Measurements from ENCODE around the gene CABP7. TPM values are rescaled to one million over a fixed set of nuclear protein-coding genes. Genes with fewer than 3 reads are reported as not detected.

CABP7 gene
- total RNA-seq, 2 experiments from 2014 or later: not detected

DNA sequence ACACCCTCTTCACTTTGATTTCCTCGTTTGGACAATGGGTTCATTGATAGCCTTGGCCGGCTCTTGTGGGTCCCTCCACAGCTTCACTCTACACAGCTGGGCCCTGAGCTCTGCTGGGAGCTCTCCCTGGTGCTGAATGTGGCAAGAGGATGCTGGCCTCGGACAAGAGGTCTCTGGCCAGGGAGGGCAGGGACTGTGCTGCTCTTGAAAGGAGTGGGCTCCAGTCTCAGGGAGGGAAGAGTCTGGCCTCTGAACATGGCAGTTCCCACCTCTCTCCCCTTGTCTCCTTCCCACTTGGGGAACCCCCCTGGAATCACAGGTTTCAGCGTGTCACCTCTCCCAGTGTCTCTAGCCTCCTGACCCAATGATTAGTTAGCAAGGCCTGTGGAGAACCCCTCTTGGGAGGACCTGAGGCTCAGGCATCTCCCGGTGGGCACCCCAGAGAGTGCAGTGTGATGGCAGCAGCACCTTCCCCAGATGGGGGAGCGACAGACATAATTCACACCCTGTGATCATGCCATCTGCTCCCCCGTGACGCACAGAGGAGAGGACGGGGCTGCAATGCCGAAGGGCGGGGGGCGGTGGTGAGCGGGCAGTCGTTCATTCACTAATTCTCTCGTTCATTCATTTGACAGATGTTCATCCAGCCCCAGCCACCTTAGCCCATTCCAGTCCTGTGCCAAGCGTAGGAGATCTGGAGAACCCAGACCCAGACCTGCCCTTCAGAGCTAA is 2.8 kb upstream of the CABP7 start:
- ATAC-seq (peak; percentile 61), DNase-seq (peak; percentile 65)
- Mint-ChIP-seq H3K4me3 (no peak overlapping the region), H3K4me1 (ENCODE audit: low read depth) (peaks cover 1% of the 10 kb centered on the region), H3K27me3 (ENCODE audit: low read depth) (peaks cover 37% of the 10 kb centered on the region), H3K9me3 (ENCODE audit: insufficient read depth) (no peaks in the 10 kb centered on the region), H3K27ac (no peak overlapping the region), H3K36me3 (ENCODE audit: low read depth) (no peaks in the 10 kb centered on the region)
- CTCF ChIA-PET: interaction anchor here (0.9 kb wide), 1 partner anchor 288 kb away, joined by 3 read pairs; no protein-coding TSS in a partner anchor
- POLR2A ChIA-PET: interaction anchor here (0.6 kb wide), 2 partner anchors 47 to 896 kb away, joined by 3 read pairs; no protein-coding TSS in a partner anchor

DNA sequence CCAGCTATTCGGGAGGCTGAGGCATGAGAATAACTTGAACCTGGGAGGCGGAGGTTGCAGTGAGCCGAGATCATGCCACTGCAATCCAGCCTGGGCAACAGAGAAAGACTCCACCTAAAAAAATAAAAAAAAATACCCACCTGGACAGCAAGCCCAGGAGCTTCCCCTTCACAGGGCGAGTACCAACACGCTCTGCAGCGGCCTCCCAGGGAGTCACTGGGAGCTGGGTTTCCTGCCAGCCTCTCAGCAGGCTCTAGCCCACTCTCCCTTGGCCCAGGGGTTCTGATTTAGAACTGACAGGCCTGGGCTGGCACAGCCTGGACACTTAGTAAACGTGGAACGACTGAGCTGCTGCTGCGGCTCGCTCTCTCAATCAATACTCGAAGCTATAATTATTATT is 2.0 kb upstream of the CABP7 start:
- H3K9me3 Mint-ChIP-seq (ENCODE audit: insufficient read depth): no peaks in the 10 kb centered on the region
- CTCF ChIA-PET: interaction anchor here (0.8 to 1.2 kb wide), 2 partner anchors 92 to 371 kb away, joined by 3 to 7 read pairs; no protein-coding TSS in a partner anchor
- peaks cover 1% of the 10 kb centered on the region for H3K4me1 Mint-ChIP-seq (ENCODE audit: low read depth)
- no peaks in the 10 kb centered on the region for H3K36me3 Mint-ChIP-seq (ENCODE audit: low read depth)
- no peak overlapping the region for H3K4me3 Mint-ChIP-seq
- no peak overlapping the region for H3K27ac Mint-ChIP-seq
- DNase-seq (no peak), ATAC-seq (no peak)
- POLR2A ChIA-PET: interaction anchor here (0.6 kb wide), 2 partner anchors 48 to 895 kb away, joined by 3 read pairs; no protein-coding TSS in a partner anchor
- H3K27me3 Mint-ChIP-seq (ENCODE audit: low read depth): peaks cover 39% of the 10 kb centered on the region

DNA sequence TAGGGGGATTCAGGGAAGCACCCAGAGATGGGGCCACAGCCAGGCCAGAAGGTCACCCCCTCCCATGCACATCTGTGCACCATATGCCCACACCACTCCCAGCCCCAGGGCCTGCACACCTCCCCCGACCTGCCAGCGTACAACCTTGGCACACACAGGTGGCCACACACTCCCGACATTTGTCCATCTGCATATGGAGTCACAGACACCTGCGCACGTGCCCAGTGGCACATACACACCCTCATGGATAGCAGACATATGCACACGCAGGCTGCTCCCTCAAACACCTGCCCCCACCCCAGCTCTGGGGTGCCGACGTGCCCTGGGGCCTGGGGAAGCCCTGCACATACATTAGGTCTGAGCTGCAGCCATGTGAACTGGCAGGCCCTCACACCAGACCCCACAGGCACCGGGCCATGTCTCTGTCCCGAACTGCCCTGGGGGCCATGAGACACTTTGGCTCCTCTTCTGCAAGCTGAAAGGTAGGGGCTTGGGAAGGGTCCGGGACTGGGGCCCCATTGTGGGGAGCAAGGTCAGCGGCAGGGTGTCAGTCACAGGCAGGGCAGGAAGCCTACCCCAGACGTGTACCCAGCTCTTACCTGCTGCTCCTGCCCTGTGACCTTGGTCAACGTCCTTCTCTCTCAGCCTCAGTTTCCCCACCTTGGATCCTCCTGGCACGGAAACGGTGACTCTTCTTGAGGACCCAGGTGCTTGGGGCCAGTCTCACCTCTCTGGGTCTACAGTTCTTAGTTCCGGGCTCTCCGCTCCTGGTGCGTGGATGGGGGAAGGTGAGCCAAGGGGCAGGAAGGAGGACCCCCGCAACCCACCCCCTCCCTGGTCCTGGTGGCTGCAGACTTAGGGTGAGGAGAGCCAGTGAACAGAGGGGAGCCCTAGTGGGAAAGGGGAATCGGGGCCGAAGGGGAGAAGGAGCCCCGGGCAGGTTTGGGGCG is 579 bp upstream of the CABP7 start:
- CTCF ChIA-PET: no interaction called here
- no peak for DNase-seq
- POLR2A ChIA-PET: no interaction called here
- no peak for ATAC-seq
- Mint-ChIP-seq H3K27me3 (ENCODE audit: low read depth) (peaks cover 42% of the 10 kb centered on the region), H3K4me1 (ENCODE audit: low read depth) (peaks cover 1% of the 10 kb centered on the region), H3K9me3 (ENCODE audit: insufficient read depth) (no peaks in the 10 kb centered on the region), H3K27ac (no peak overlapping the region), H3K4me3 (no peak overlapping the region), H3K36me3 (ENCODE audit: low read depth) (no peaks in the 10 kb centered on the region)

- CTCF ChIA-PET: no interaction called here
- no peaks in the 10 kb centered on the region for H3K9me3 Mint-ChIP-seq (ENCODE audit: insufficient read depth)
- H3K4me3 Mint-ChIP-seq: no peak overlapping the region
These were observed 1.1 kb downstream of the CABP7 start for GRCh38 chr22:29720811-29721323.

GRCh38 chr22:29722151-29722550 is 2.3 kb downstream of the CABP7 start:
- DNase-seq: no peak
- Mint-ChIP-seq H3K4me1 (ENCODE audit: low read depth) (peaks cover 1% of the 10 kb centered on the region), H3K36me3 (ENCODE audit: low read depth) (no peaks in the 10 kb centered on the region), H3K9me3 (ENCODE audit: insufficient read depth) (no peaks in the 10 kb centered on the region), H3K27me3 (ENCODE audit: low read depth) (peaks cover 38% of the 10 kb centered on the region), H3K27ac (no peak overlapping the region), H3K4me3 (no peak overlapping the region)
- ATAC-seq: no peak
- POLR2A ChIA-PET: interaction anchor here (0.5 kb wide), 1 partner anchor 28 kb away, joined by 3 read pairs; no protein-coding TSS in a partner anchor
- CTCF ChIA-PET: no interaction called here

More at GRCh38 chr22:29720811-29721323, 1.1 kb downstream of the CABP7 start:
- POLR2A ChIA-PET: no interaction called here
- H3K27me3 Mint-ChIP-seq (ENCODE audit: low read depth): peaks cover 45% of the 10 kb centered on the region
- no peak for DNase-seq
- H3K27ac Mint-ChIP-seq: no peak overlapping the region
- no peak for ATAC-seq
- H3K36me3 Mint-ChIP-seq (ENCODE audit: low read depth): no peaks in the 10 kb centered on the region
- H3K4me1 Mint-ChIP-seq (ENCODE audit: low read depth): peaks cover 1% of the 10 kb centered on the region

- no peak for ATAC-seq
- ChIA-PET CTCF (no interaction called here), POLR2A (interaction anchor here (0.5 kb wide), 1 partner anchor 27 kb away, joined by 3 read pairs; no protein-coding TSS in a partner anchor)
- no peak for DNase-seq
- Mint-ChIP-seq H3K9me3 (ENCODE audit: insufficient read depth) (no peaks in the 10 kb centered on the region), H3K36me3 (ENCODE audit: low read depth) (no peaks in the 10 kb centered on the region), H3K27ac (no peak overlapping the region), H3K4me3 (no peak overlapping the region), H3K4me1 (ENCODE audit: low read depth) (peaks cover 1% of the 10 kb centered on the region), H3K27me3 (ENCODE audit: low read depth) (peaks cover 34% of the 10 kb centered on the region)
These were observed 2.8 kb downstream of the CABP7 start for GRCh38 chr22:29722587-29722986.

- DNase-seq: no peak
- H3K27ac Mint-ChIP-seq: no peak overlapping the region
- no peak for ATAC-seq
- ChIA-PET CTCF (no interaction called here), POLR2A (no interaction called here)
- no peaks in the 10 kb centered on the region for H3K9me3 Mint-ChIP-seq (ENCODE audit: insufficient read depth)
- peaks cover 26% of the 10 kb centered on the region for H3K27me3 Mint-ChIP-seq (ENCODE audit: low read depth)
- no peak overlapping the region for H3K4me3 Mint-ChIP-seq
- H3K36me3 Mint-ChIP-seq (ENCODE audit: low read depth): no peaks in the 10 kb centered on the region
- H3K4me1 Mint-ChIP-seq (ENCODE audit: low read depth): peaks cover 1% of the 10 kb centered on the region
These were observed 4.0 kb downstream of the CABP7 start for GRCh38 chr22:29723766-29724165.

GRCh38 chr22:29724843-29725242 is 5.0 kb downstream of the CABP7 start:
- Mint-ChIP-seq H3K36me3 (ENCODE audit: low read depth) (no peaks in the 10 kb centered on the region), H3K4me1 (ENCODE audit: low read depth) (no peaks in the 10 kb centered on the region), H3K27me3 (ENCODE audit: low read depth) (peaks cover 17% of the 10 kb centered on the region), H3K4me3 (no peak overlapping the region), H3K9me3 (ENCODE audit: insufficient read depth) (no peaks in the 10 kb centered on the region), H3K27ac (no peak overlapping the region)
- ChIA-PET POLR2A (no interaction called here), CTCF (interaction anchor here (1.5 kb wide), 1 partner anchor 280 kb away, joined by 6 read pairs; no protein-coding TSS in a partner anchor)
- ATAC-seq (no peak), DNase-seq (no peak)

DNA sequence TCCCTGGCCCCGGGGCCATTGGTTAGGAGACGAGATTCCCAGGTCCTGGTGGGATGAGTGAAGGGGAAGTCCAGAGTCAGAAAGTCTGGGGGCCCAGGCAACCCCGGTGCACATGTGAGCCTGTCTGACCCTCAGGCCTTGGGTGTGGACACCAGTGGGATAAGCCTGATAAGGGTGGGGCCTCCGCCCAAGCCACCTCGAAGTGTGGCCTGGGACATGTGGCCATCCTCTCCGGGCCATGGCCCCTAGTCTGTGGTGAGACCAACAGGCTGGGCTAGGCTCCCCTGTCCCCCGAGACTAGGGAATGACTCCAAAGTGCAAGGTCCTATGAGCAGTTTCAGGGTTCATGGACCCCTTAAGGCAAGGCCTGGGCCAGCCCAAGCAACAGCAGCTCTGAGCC is 6.3 kb downstream of the CABP7 start:
- DNase-seq (no peak), ATAC-seq (no peak)
- ChIA-PET POLR2A (interaction anchor here (0.5 kb wide), 1 partner anchor 12 kb away, joined by 3 read pairs; no protein-coding TSS in a partner anchor), CTCF (interaction anchor here (1.3 to 1.5 kb wide), 2 partner anchors 16 to 279 kb away, joined by 3 to 6 read pairs; no protein-coding TSS in a partner anchor)
- H3K36me3 Mint-ChIP-seq (ENCODE audit: low read depth): no peaks in the 10 kb centered on the region
- no peak overlapping the region for H3K27ac Mint-ChIP-seq
- no peaks in the 10 kb centered on the region for H3K4me1 Mint-ChIP-seq (ENCODE audit: low read depth)
- no peaks in the 10 kb centered on the region for H3K9me3 Mint-ChIP-seq (ENCODE audit: insufficient read depth)
- no peak overlapping the region for H3K4me3 Mint-ChIP-seq
- H3K27me3 Mint-ChIP-seq (ENCODE audit: low read depth): peaks cover 16% of the 10 kb centered on the region

DNA sequence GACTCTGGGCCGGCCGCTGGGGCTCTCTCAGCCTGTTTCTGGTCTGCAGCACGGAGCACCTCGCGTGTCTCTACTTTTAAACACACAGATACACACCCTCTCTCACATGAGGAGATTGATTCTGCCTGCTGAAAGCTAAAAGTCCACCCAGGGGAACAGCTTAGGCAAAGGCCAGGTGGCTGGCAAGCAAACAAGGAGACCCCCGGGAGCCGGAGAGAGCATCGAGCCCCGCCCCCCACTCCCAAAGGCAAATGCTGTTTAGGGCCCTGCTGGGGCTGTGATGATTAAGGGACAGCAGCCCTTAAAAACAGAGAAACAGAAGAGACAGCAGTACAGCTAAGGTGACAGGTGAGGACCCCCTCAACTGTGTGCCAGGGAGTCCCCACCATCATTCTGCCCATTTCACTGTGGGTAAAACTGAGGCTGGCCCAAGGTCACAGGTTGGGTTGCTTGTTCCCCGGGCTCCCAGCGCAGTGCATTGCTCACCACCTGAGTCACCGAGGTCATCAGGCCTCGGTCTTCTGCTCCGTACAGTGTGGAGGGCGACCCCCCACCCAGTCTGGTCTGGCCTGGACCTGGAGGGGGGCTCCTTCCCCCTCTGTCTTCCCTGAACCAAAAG is 6.8 kb downstream of the CABP7 start:
- DNase-seq (no peak), ATAC-seq (no peak)
- H3K27me3 Mint-ChIP-seq (ENCODE audit: low read depth): peaks cover 12% of the 10 kb centered on the region
- H3K36me3 Mint-ChIP-seq (ENCODE audit: low read depth): no peaks in the 10 kb centered on the region
- H3K4me1 Mint-ChIP-seq (ENCODE audit: low read depth): no peaks in the 10 kb centered on the region
- ChIA-PET POLR2A (interaction anchor here (0.5 kb wide), 1 partner anchor 12 kb away, joined by 3 read pairs; no protein-coding TSS in a partner anchor), CTCF (interaction anchor here (1.3 to 1.5 kb wide), 2 partner anchors 15 to 279 kb away, joined by 3 to 6 read pairs; no protein-coding TSS in a partner anchor)
- no peaks in the 10 kb centered on the region for H3K9me3 Mint-ChIP-seq (ENCODE audit: insufficient read depth)
- H3K4me3 Mint-ChIP-seq: no peak overlapping the region
- H3K27ac Mint-ChIP-seq: no peak overlapping the region

DNA sequence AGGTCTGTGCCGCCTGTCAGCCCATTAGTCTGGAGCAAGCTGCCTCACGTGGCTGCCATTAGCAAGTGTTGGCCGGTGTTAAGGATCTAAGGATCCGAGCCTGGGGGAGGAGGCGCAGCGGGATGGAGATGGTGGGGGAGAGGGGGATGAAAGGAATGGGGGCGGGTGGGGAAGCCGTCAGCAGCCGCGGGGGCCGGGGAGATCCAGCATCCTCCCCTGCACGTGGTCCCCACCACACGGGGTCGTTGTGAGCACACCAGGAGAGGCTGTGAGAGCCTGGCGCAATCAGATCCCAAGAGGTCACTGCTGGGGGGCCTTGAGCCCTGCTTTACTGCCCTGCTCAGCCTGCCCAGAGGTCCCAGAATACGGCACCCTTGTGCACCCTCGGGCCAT is 7.3 kb downstream of the CABP7 start:
- peak; percentile 40 for DNase-seq
- ChIA-PET POLR2A (no interaction called here), CTCF (interaction anchor here (1.3 kb wide), 1 partner anchor 15 kb away, joined by 3 read pairs; no protein-coding TSS in a partner anchor)
- Mint-ChIP-seq H3K4me1 (ENCODE audit: low read depth) (no peaks in the 10 kb centered on the region), H3K9me3 (ENCODE audit: insufficient read depth) (no peaks in the 10 kb centered on the region), H3K36me3 (ENCODE audit: low read depth) (no peaks in the 10 kb centered on the region), H3K4me3 (no peak overlapping the region), H3K27ac (no peak overlapping the region), H3K27me3 (ENCODE audit: low read depth) (peaks cover 7% of the 10 kb centered on the region)
- peak; percentile 35 for ATAC-seq

Data from activated CD8-positive, alpha-beta T cell treated with anti-CD3 and anti-CD28 coated beads, Interleukin-2, amount 10 ng/mL, durations not matched to agents 7 days and 5 days (primary cell).